Mucosa of descending colon (tissue), 3 donors: ENCODE results near the gene KIAA1755. TPM values are rescaled to one million over a fixed set of nuclear protein-coding genes. Genes with fewer than 3 reads are reported as not detected.

Source experiments
- ATAC-seq: fragments of 200-7000 bp; cut with Tn5 transposase; one replicate; pipeline ENCODE4 v1.9.1; 2020; ENCODE audit warnings: mild to moderate bottlenecking, moderate library complexity
- DNase-seq, 3 donors: peaks; one replicate each; pipeline ENCODE4 v3.0.0-alpha.2; 2020
- H3K36me3 ChIP-seq: fragments of 200-600 bp; one replicate; pipeline ENCODE4 v1.8.0; 2021; ENCODE audit warnings: low read depth, mild to moderate bottlenecking
- H3K4me1 ChIP-seq: fragments of 200-600 bp; one replicate; pipeline ENCODE4 v1.8.0; 2021; ENCODE audit warnings: low read depth, mild to moderate bottlenecking
- H3K4me3 ChIP-seq: fragments of 200-600 bp; one replicate; pipeline ENCODE4 v1.8.0; 2021; ENCODE audit warnings: mild to moderate bottlenecking
- H3K9me3 ChIP-seq: fragments of 200-600 bp; one replicate; pipeline ENCODE4 v1.8.0; 2021; ENCODE audit warnings: mild to moderate bottlenecking
- CTCF ChIP-seq: fragments of 200-600 bp; IDR thresholded peaks from one replicate; pipeline ENCODE4 v1.8.0; 2022; ENCODE audit warnings: antibody characterized with exemption, mild to moderate bottlenecking
- intact Hi-C, 2 donors: fragments of 100-400 bp; cut with DNase I in 1 of 2; cut with micrococcal nuclease in 1 of 2; formaldehyde crosslinking; loops; one replicate each; pipeline versions ENCODE4 v1.11.0 to v1.11.1; 2022; cut with DNase I, micrococcal nuclease
- total RNA-seq, 3 donors: library from RNA; stranded (reverse); fragmentation: NEBNext Ultra II Directional in 2 of 3; extraction: Animal tissue kit (Norgen Biotek cat#: 25700) in 2 of 3; gene quantifications; one replicate each; pipeline versions ENCODE4 v1.2.1 to v1.2.4, GENCODE V29; 2021 to 2023
- donor health status: DM: no; HTN: no; CAD: no; lungs with moderate emphysema.
- donor health status: DM: no; HTN: no; CAD: no.
- donor health status: DM: no; HTN: yes; CAD: no.

Gene KIAA1755
- total RNA-seq, 3 donors from 2014 or later: 1.2 to 22.4 (median 3.4) TPM

- intact Hi-C loops: loop anchor here in 1 of 2 donors (5.0 kb wide), 1 partner anchor 112 kb away; no protein-coding TSS in a partner anchor
- Histone ChIP-seq H3K36me3 (no peaks in the 10 kb centered on the region), H3K4me3 (no peak overlapping the region), H3K4me1 (peaks cover 4% of the 10 kb centered on the region), H3K9me3 (no peaks in the 10 kb centered on the region)
- DNase-seq (peak in 1 of 3 donors; percentile 73), ATAC-seq (peak; percentile 40)
- TF ChIP-seq CTCF: no peak
These were observed 91.5 kb downstream of the KIAA1755 start for GRCh38 chr20:38168791-38169589.

- TF ChIP-seq CTCF: no peak
- H3K9me3 ChIP-seq: no peaks in the 10 kb centered on the region
- H3K4me1 ChIP-seq: peaks cover 4% of the 10 kb centered on the region
- H3K4me3 ChIP-seq: no peak overlapping the region
- H3K36me3 ChIP-seq: no peaks in the 10 kb centered on the region
- intact Hi-C loops: loop anchor here in 1 of 2 donors (5.0 kb wide), 1 partner anchor 111 kb away; no protein-coding TSS in a partner anchor
- DNase-seq (peak in 2 of 3 donors; percentile 51 to 82), ATAC-seq (peak; percentile 4)
These were observed 92.4 kb downstream of the KIAA1755 start for GRCh38 chr20:38167851-38168760.

GRCh38 chr20:38167328-38167850 is 93.1 kb downstream of the KIAA1755 start:
- intact Hi-C loops: loop anchor here in 1 of 2 donors (5.0 kb wide), 1 partner anchor 110 kb away; no protein-coding TSS in a partner anchor
- peaks cover 4% of the 10 kb centered on the region for H3K4me1 ChIP-seq

GRCh38 chr20:38166703-38167233 is 93.8 kb downstream of the KIAA1755 start:
- ATAC-seq: no peak
- Histone ChIP-seq H3K9me3 (no peaks in the 10 kb centered on the region), H3K4me1 (peaks cover 4% of the 10 kb centered on the region), H3K4me3 (no peak overlapping the region), H3K36me3 (no peaks in the 10 kb centered on the region)
- no peak for TF ChIP-seq CTCF
- no peak for DNase-seq
- intact Hi-C loops: loop anchor here in 1 of 2 donors (5.0 kb wide), 1 partner anchor 109 kb away; no protein-coding TSS in a partner anchor

More at GRCh38 chr20:38167328-38167850, 93.1 kb downstream of the KIAA1755 start:
- Histone ChIP-seq H3K9me3 (no peaks in the 10 kb centered on the region), H3K36me3 (no peaks in the 10 kb centered on the region), H3K4me3 (no peak overlapping the region)
- ATAC-seq (no peak), DNase-seq (no peak)
- no peak for TF ChIP-seq CTCF
